Spinal cord (tissue), 10 donors: Measurements from ENCODE around the gene KIAA0232. TPM values are rescaled to one million over a fixed set of nuclear protein-coding genes. Genes with fewer than 3 reads are reported as not detected.
A peak's percentile ranks its signal among the peaks of the same experiment; 100 is the strongest.
"Not testable (repeated sequence)": the region's sequence is repeated elsewhere in the genome, so short reads cannot be mapped to it uniquely, and the experiment has no call there.

Experiments used
- DNase-seq, 6 donors: peaks; one replicate each; pipeline versions ENCODE4 v3.0.0 to v3.0.0-alpha.2; 2013 to 2015; ENCODE audit warnings: low spot score in 6 of 6, low read depth in 4 of 6
- H3K27ac ChIP-seq: one replicate; pipeline ENCODE4 v1.5.1; 2013; ENCODE audit warnings: low read depth, low read length, control low read depth
- H3K27me3 ChIP-seq: one replicate; pipeline ENCODE4 v1.6.1; 2013; ENCODE audit warnings: low read length; ENCODE audit not compliant: control insufficient read depth, insufficient read depth
- H3K36me3 ChIP-seq: one replicate; pipeline ENCODE4 v1.6.1; 2013; ENCODE audit warnings: low read length; ENCODE audit not compliant: control insufficient read depth, insufficient read depth
- H3K4me1 ChIP-seq: one replicate; pipeline ENCODE4 v1.6.1; 2013; ENCODE audit warnings: low read length; ENCODE audit not compliant: control insufficient read depth, insufficient read depth
- H3K4me3 ChIP-seq: one replicate; pipeline ENCODE4 v1.5.1; 2013; ENCODE audit warnings: low read depth, low read length, control low read depth
- H3K9me3 ChIP-seq: one replicate; pipeline ENCODE4 v1.6.1; 2013; ENCODE audit warnings: low read length; ENCODE audit not compliant: control insufficient read depth, insufficient read depth
- WGBS: methylation state at CpG from one replicate; pipeline ENCODE4 v1.1.5; 2013; ENCODE audit warnings: missing lambda C conversion rate; ENCODE audit not compliant: insufficient coverage; 5-methylcytosine and 5-hydroxymethylcytosine counted together
- polyA plus RNA-seq, 2 donors: library from polyadenylated mRNA; unstranded; fragments of 120-200 nt; gene quantifications; one replicate each; pipeline ENCODE4 v1.2.1, GENCODE V29; 2013; ENCODE audit not compliant: insufficient read length in 2 of 2
- total RNA-seq, 2 donors: library from RNA; depleted of rRNA in 1 of 2; stranded (reverse); fragments of 120-200 nt in 1 of 2; fragments of >200 nt in 1 of 2; gene quantifications; one replicate each; pipeline versions ENCODE4 v1.2.3 to v1.2.4, GENCODE V29; 2013 to 2014
- donor health status: healthy.

KIAA0232 gene
- total and polyA plus RNA-seq, 4 donors, result 34.8 to 59.9 (median 45.7) TPM

- no peaks in the 10 kb centered on the region for H3K9me3 ChIP-seq
- peak overlapping the region; percentile 87 for H3K4me3 ChIP-seq
- H3K27ac ChIP-seq, result peak overlapping the region; percentile 96
- under 1% methylated on average over 86 of the region's 91 CpGs for WGBS
- peaks cover 3% of the 10 kb centered on the region for H3K36me3 ChIP-seq
- H3K4me1 ChIP-seq, result peaks cover 16% of the 10 kb centered on the region
- H3K27me3 ChIP-seq, result no peaks in the 10 kb centered on the region
- peak; percentile 69 to 97 (median 88) for DNase-seq
Measured at GRCh38 chr4:6783111-6783981, 819 bp downstream of the KIAA0232 start.

DNA sequence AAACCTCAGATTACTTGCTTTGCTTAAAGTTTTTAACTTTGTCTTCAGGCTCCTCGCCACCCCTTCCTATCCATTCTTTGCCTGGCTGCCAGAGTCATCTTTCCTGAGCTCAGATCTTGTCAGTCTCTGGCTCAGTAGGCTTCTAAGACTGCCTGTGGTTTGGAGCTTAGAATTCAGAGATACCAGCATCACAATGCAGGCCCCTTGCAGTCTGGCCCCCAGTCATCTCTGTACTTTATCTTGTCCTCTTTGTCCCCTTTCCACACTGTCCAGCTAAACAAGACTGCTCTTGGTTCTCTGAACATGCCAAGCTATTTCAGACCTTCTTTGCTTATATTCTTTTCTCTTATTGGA, 3.0 kb downstream of the KIAA0232 start:
- H3K4me1 ChIP-seq, result peaks cover 3% of the 10 kb centered on the region
- WGBS, result no CpG with 5 or more reads among the region's 1 CpG

GRCh38 chr4:6788123-6788522, 5.6 kb downstream of the KIAA0232 start:
- H3K4me3 ChIP-seq, result no peak overlapping the region
- H3K27ac ChIP-seq, result no peak overlapping the region
- 95% methylated on average over 6 of the region's 7 CpGs for WGBS
- no peak for DNase-seq
- no peaks in the 10 kb centered on the region for H3K9me3 ChIP-seq
- no peaks in the 10 kb centered on the region for H3K27me3 ChIP-seq
- peaks cover 3% of the 10 kb centered on the region for H3K4me1 ChIP-seq
- peaks cover 6% of the 10 kb centered on the region for H3K36me3 ChIP-seq

More for the DNA sequence above, 3.0 kb downstream of the KIAA0232 start:
- Histone ChIP-seq H3K4me3 (no peak overlapping the region), H3K27me3 (no peaks in the 10 kb centered on the region), H3K36me3 (peaks cover 6% of the 10 kb centered on the region), H3K27ac (no peak overlapping the region), H3K9me3 (no peaks in the 10 kb centered on the region)
- no peak for DNase-seq

DNA sequence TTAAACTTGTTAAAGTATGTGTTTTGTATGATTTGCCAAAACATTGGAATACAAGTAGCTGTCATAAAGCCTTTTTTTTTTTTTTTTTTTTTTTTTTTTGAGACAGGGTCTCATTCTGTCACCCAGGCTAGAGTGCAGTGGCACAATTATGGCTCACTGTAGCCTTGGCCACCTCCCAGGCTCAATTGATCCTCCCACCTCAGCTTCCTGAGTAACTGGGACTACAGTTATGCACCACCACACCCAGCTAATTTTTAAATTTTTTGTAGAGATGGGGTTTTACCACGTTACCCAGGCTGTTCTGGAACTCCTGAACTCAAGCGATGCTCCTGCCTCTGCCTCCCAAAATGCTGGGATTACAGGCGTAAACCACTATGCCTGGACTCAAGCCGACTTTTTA, 8.7 kb downstream of the KIAA0232 start:
- H3K27ac ChIP-seq, H3K4me1 ChIP-seq, DNase-seq, H3K27me3 ChIP-seq, H3K9me3 ChIP-seq, H3K4me3 ChIP-seq: not testable (repeated sequence)
- 100% methylated on average over 2 of the region's 4 CpGs for WGBS
- H3K36me3 ChIP-seq, result peaks cover 10% of the 10 kb centered on the region

GRCh38 chr4:6791796-6792195, 9.3 kb downstream of the KIAA0232 start:
- not testable (repeated sequence) for H3K4me3 ChIP-seq, H3K27me3 ChIP-seq, H3K4me1 ChIP-seq, H3K27ac ChIP-seq, DNase-seq, H3K36me3 ChIP-seq, H3K9me3 ChIP-seq
- WGBS, result 56% methylated on average over 1 of the region's 3 CpGs

- WGBS, result 96% methylated on average over 4 of the region's 4 CpGs
- H3K4me1 ChIP-seq, result no peaks in the 10 kb centered on the region
Measured at GRCh38 chr4:6794189-6794588, 11.7 kb downstream of the KIAA0232 start.

GRCh38 chr4:6795821-6796220, 13.3 kb downstream of the KIAA0232 start:
- Histone ChIP-seq H3K4me3 (no peak overlapping the region), H3K36me3 (peaks cover 9% of the 10 kb centered on the region), H3K9me3 (no peaks in the 10 kb centered on the region), H3K27ac (no peak overlapping the region), H3K27me3 (no peaks in the 10 kb centered on the region), H3K4me1 (no peaks in the 10 kb centered on the region)
- WGBS, result 97% methylated on average over 4 of the region's 8 CpGs
- DNase-seq, result no peak

More at GRCh38 chr4:6794189-6794588, 11.7 kb downstream of the KIAA0232 start:
- H3K27me3 ChIP-seq, result no peaks in the 10 kb centered on the region
- no peak overlapping the region for H3K27ac ChIP-seq
- no peak overlapping the region for H3K4me3 ChIP-seq
- H3K9me3 ChIP-seq, result no peaks in the 10 kb centered on the region
- no peak for DNase-seq
- peaks cover 9% of the 10 kb centered on the region for H3K36me3 ChIP-seq

DNA sequence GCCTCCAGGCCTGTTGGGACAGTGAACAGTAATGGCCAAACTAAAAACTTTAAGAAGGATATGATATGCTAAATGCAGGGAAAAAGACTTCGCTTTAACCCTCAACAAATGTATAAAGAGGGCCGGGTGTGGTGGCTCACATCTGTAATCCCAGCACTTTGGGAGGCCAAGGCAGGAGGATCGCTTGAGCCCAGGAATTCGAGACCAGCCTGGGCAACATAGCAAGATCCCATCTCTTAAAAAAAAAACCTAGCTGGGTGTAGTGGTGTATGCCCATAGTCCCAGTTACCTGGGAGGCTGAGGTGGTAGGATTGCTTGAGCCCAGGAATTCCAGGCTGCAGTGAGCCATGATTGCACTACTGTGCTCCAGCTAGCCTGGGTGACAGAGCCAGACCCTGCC, 14.8 kb downstream of the KIAA0232 start:
- H3K4me1 ChIP-seq, H3K27me3 ChIP-seq, DNase-seq, H3K4me3 ChIP-seq, H3K9me3 ChIP-seq, H3K27ac ChIP-seq: not testable (repeated sequence)
- no CpG with 5 or more reads among the region's 4 CpGs for WGBS
- peaks cover 11% of the 10 kb centered on the region for H3K36me3 ChIP-seq

DNA sequence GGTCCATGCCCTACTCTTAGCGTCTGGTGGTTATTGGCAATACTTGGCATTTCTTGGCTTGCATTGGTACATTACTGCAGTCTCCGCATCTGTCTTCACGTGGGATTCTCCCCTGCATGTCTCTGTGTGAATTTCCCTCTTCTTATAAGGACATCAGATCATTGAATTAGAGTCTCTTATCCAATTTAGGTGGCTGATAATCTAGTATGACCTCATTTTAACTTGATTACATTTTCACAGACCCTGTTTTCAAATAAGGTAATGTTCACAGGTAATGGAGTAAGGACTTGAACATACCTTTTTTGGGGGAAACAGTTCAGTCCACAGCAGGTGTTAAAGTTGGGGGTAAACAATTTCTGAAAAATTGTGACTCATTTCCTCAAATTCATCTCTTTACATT, 16.6 kb downstream of the KIAA0232 start:
- Histone ChIP-seq H3K27me3 (no peaks in the 10 kb centered on the region), H3K36me3 (peaks cover 11% of the 10 kb centered on the region), H3K27ac (no peak overlapping the region), H3K4me1 (peaks cover 3% of the 10 kb centered on the region), H3K9me3 (no peaks in the 10 kb centered on the region), H3K4me3 (no peak overlapping the region)
- no peak for DNase-seq
- WGBS, result 67% methylated on average over 1 of the region's 3 CpGs

DNA sequence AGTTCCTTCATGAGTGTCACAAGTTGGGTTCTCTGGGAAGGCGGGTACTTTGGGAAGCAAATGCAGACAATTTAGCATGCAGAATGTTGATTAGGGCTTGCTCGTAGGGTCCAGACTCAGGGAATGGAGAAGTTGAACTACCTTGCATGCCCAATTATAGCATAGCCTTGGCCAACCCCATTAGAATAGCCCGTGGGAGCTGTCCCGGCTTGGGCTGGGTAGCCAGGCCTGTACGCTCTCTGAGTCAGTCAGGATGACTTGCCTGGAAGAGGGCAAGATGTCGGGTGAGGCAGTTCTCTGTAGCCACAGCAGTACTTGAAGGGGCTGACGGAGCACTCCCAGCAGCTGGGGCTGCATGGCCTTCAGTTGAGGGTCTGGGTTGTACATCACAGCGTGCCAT, 19.5 kb downstream of the KIAA0232 start:
- Histone ChIP-seq H3K27me3 (no peaks in the 10 kb centered on the region), H3K9me3 (no peaks in the 10 kb centered on the region), H3K4me1 (peaks cover 3% of the 10 kb centered on the region), H3K27ac (no peak overlapping the region), H3K36me3 (peaks cover 7% of the 10 kb centered on the region), H3K4me3 (no peak overlapping the region)
- WGBS, result 98% methylated on average over 6 of the region's 8 CpGs
- DNase-seq, result no peak
